Skin of body (tissue), 2 donors: Measurements from ENCODE around the gene TSGA10. TPM values are rescaled to one million over a fixed set of nuclear protein-coding genes. Genes with fewer than 3 reads are reported as not detected.
"Not testable (repeated sequence)": the region's sequence is repeated elsewhere in the genome, so short reads cannot be mapped to it uniquely, and the experiment has no call there.

Source experiments
- DNase-seq: peaks from one replicate; lab custom pipeline; 2025; lab: John Stamatoyannopoulos, UW
- total RNA-seq: library from RNA; depleted of rRNA; stranded (reverse); fragments of >200 nt; gene quantifications from one replicate; pipeline ENCODE4 v1.2.3, GENCODE V29; 2014

The TSGA10 gene
- total RNA-seq, 1 donor from 2014 or later, result 7.5 TPM

DNA sequence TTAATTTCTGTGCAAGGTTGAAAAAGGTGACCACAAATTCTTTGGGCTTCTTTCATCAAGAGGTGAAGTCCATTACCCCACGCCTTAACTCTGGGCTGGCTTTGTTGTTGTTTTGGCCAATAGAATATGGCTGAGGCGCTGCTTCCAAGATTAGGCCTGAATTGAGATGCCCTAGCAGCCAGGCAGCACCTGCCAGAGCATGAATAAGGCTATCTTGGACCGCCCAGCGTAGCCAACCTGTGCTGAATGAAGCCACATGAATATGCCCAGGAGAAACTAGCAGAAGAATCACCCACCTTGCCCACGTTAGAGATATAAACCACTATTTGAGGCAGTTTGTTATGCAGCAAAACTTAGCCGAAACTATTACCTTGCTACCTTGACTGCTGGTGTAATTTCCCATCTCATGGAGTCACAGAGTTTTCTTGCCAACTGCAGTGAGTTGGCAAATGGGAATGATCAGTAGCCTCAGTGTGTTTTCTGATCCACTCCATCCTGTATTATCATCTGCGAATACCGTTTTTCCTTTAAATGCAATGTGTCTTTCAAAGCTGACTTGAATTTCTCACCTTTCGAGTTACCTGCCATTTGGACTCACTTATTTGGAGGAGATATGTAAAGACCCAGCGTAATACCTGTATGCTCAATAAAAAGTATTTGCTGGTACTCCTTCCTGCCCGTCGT is 679 bp downstream of the TSGA10 start:
- DNase-seq, result no peak

DNA sequence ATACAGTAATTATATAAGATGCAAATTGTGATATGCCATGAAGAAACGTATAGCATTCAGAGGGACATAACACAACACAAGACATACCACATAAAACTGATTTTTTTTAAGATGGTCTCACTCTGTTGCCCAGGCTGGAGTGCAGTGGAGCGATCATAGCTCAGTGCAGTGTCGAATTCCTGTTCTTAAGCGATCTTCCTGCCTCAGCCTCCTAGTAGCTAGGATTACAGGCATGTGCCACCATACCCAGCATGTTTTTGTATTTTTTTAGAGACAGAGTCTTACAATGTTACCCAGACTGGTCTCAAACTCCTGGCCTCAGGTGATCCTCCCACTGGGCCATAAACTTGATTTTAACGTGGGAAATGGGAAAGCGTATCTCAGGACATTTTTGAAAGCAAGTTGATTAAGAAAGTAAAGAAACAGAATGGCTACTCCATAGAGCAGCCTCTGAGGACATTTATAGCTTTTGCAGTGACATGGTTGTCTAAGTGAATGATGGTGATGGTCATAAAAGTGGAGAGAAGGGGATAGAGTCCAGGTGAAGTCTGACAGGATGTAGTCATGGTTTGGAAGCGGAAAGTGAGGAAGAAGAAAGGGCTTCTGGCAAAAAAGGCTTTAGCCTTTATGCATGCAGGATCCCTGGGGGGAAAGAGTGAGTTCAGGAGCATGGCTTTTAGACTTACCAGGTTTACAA is 2.4 kb downstream of the TSGA10 start:
- DNase-seq, result no peak

DNA sequence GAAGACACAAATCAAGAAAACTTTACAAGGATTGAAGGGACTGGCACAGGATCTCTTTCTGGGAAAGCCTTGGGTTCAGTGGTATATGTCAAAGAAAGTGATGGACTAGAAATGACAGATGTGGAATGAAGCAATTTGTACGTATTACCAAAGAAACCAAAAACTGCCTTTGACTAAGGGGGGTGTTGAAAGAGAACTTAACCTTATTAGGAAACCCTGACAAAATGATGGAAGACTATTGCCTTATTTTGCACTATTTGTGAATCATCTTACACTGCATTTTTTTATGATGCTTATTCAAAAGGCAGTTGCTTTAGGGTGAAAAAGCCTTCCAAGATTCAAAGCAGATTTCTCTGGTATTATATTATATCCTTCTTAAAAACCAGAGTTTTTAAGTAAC is 4.0 kb downstream of the TSGA10 start:
- no peak for DNase-seq

DNA sequence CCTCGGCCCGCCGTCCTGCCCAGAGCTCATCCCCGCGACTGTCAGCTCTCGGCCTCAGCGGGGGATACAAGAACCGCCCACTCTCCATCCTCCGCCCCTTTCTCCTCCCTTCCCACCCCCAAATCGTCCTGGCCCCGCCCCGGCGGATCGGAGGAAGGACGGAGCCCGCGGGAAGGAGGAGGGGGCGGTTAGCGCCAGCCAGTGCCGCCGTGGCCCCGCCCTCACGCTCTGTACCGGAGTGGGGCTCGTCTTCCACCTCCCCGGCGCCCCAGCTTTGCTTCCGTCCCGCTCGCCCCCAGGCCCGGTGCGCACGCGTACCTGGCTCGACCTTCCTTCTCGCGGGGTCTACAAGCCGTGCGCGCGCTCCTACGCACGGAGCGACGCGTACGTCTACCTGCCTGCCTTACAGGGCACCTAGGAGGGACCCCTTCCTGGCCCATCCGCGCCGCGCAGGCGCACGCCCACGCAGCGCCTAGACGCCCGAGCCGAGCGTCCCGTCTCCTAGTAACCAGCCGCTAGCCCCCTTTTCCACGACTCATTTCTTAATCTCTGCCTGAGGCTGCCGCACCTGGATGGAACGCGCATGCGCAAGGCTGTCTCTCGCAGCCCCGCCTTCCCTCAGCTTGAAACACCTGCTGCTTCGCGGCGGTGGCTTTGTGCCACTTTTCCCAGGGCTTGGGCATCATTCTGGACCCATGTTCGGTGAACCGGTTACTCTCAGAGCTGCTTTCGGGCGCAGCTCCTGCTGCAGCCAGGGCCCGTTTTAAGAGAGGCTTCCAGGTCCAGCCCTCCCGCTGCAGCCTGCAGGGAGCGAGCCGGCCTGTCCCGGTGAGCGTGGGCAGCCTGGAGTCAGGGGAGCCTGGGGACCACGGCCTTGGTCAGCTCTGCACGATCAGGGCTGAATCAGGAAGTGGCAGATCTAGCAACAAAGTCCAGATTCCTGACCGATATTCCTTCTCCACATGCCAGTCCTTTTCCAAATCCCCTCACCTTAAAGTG is 13.3 kb downstream of the TSGA10 start, which contains the start of gene C2orf15:
Gene C2orf15, plus strand, starts transcription at position 598 of the 999 bp plus-strand sequence. CDS start 8,852 bp downstream, outside the sequence.
- peak; percentile 69 for DNase-seq

DNA sequence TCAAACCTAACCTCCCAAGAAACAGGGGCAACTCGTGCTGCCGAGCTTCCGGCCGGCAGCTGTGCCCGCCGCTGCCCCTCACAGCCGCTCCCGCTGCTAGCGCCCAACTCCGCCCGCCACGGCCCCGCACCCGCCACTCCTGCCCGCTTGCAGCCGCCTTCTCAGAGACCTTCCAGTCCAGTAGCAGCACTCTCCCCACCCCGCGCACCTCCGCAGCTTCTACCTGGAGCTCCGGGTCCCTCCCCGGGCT is 14.0 kb downstream of the TSGA10 start:
- no peak for DNase-seq

DNA sequence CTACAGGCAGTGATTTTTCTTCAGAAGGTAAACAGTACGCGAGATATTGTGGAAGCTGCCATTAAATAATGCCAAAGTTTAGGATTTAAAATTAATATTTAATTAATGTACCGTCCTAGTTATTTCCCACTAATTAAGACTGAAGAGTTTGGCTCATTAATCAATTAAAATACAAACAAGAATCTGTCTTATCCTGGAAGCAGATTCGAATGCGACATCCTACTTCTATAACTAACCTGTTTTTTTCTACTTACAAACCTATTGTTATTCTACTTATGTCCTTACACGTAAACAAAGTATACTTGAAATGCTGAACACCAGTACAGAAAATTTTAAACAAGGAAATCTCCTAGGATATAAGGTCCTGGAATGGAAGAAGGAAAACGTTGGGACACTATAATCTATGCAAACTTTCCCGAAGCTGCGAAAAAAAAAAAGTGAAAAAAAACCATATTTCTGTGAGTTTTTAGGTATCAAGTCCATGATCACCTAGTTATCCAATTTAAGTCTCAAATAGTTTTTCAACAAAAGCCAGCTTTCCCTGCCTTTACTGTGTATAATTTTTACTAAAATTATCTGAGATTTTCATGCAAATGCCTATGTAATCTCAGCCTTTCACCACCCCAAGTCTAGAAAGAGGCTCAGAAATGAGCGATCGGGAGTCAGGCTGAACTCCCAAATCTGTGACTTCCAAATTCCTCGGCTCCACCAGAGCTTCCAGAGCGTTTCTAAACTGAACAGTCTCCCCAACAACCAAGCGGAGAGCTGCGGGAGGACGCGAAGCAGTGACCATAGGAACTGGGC is 14.5 kb downstream of the TSGA10 start:
- DNase-seq, result no peak

DNA sequence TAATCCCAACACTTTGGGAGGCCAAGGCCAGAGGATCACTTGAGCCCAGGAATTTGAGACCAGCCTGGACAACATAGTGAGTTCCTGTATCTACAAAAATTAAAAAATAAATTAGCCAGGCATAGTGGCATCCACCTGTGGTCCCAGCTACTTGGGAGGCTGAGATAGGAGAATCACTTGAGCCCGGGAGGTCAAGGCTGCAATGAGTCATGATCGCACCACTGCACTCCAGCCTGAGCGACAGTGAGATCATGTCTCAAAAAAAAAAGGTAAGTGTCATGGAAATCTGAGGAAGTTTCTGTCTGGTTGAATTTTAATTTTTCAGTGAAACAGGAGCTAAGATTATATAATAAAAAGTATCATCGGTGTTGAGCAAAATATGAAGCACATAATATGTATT is 15.7 kb downstream of the TSGA10 start:
- DNase-seq, result no peak

DNA sequence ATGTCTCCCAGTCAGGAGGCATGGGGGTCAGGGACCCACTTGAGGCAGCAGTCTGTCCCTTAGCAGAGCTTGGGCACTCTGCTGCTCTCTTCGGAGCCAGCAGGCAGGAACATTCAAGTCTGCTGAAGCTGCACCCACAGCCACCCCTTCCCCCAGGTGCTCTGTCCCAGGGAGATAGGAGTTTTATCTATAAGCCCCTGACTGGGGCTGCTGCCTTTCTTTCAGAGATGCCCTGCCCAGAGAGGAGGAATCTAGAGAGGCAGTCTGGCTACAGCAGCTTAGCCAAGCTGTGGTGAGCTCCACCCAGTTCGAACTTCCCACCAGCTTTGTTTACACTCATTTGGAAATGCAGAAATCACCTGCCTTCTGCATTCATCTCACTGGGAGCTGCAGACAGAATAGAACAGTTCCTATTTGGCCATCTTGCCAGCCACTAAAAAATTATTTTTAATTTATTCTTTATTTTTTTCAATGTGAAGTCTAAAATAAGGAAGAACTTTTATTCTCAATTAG is 19.6 kb downstream of the TSGA10 start:
- not testable (repeated sequence) for DNase-seq

DNA sequence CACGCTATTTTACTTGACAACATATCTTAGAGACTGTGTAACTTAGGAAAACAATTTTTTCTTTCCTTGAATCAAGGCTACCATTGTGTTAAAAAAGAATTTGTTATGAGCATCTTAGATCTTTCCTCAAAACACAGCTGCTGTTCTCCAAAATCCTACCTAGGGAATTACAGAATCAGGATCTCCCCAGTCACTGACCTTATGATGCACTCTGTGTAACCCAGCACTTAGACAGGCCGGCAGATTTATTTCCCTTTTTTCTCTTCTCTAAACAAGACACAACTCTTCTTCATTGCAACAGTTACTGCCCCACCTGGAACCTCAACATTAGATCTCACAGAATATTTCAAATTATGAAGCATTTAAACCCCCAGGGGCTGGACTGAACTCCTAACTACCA is 26.8 kb downstream of the TSGA10 start:
- no peak for DNase-seq

DNA sequence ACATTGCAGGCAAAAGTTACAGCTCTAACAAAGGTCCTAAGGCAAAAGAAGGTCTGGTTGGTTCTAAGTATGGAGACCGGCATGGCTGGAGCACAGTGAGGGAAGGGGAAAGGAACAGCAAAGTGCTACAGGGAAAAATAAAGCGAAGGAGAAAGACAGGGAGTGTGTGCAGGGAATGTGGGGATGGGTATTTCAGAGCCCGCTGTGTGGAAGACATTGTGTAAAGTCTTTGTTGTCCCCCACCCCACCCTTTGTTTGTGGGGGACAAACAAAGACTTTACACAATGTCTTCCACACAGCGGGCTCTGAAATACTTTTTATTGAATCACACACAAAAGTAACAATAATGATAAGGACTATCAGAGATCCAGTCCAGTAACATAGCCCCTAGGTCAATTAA is 42.1 kb downstream of the TSGA10 start:
- DNase-seq, result no peak

DNA sequence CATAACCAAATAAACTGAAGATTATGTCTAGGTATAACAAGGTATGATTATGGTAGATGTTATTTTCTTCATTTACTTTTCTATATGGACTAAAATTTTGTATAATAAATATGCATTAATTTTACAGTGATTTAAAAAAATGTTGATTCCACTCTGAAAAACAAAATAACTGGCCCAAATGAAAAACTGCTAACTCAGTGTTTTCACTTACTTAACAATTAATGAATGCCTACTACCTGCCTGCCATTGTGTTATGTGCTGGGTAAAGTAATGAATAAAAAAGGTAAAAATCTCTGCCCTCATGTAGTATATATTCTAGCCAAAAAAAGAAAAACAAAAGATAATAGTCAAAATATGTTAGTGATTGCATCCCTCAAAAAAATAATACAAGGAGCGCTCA is 42.8 kb downstream of the TSGA10 start:
- DNase-seq, result no peak

DNA sequence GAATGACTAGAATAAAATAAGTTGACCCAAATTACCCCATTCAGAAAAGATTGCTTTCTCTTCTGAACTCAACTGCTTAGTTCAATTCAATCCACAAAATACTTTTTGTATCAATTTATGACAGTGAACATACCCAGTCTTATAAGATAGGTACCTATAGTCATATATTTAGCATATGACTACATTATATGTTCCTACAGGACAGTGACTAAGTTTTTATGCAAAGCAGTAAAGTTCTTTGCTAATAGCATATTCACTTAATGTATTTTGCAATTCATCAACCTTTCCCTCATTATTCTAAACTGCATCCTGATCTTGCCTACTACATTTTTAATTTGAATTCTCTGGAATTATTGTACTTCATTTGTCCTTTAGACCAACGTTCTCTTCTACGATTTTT is 43.5 kb downstream of the TSGA10 start:
- DNase-seq, result no peak

DNA sequence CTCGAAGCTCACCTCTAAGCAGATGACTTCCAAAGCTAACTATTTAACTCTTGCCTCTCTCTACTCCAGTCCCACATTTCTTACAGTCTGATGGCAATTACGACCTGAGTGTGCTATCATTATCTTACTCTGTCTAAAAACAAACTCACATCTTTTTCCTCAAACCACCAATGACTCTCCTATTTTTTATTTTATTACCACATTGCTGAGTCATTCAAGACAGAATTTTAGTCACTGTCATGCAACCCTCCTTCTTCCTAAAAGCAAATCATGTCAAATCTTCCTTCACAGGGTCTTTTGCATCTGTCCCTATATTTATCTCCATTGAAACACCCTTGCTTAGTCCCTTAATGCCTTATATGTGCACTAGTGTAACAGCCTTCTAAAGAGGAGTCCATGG is 47.8 kb downstream of the TSGA10 start:
- DNase-seq, result no peak

DNA sequence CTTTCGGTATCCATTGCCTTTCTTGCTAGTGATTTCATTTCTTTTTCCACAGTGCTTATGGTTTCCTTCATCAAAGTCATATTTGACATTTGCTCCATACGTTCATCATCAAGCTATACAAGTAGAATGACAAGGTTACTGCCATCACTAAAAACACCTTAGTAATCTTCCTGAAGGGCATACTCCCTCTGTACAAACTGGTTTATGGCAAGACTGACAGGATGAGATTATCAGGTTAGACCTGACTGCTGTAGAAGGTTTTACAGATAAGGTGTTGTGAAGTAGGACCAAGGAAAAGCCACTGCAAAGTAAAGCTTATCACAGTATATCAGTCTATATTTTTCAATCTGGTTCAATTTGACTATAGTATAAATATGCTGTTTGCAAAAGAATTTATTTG is 50.7 kb downstream of the TSGA10 start:
- DNase-seq, result no peak

DNA sequence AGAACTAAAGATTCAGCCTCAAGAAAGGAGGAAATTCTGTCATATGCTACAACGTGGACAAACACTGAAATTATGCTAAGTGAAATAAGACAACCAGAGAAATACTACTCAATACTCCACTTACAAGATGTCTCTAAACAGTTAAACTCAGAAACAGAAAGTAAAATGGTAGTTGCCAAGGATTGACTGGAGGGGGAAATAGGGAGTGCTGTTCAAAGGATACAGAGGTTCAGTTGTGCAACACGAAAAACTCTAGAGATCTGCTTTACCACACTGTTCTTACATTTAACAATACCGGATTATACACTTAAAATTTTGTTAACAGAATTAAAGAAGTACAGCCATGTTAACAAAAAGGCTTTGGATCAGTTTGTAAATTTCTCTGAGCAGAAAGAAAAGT is 53.0 kb downstream of the TSGA10 start:
- DNase-seq, result peak; percentile 48

DNA sequence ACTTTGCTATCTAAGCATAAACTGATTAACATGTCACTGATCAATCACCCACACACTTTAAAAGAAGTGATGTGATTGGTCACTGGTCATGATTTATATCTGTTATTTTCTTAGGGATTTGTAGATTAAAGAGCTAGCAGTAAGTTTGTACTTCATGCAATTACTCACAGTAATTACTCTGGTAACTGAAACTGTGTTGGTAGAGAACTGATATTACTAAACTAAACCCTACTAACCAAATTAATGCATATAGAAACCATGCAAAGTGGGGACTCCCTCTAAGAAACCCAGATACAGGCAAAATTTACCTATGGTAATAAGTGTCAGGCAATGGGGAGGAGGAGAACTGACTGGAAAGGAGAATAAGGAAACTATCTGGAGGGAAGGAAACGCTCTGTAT is 58.0 kb downstream of the TSGA10 start:
- no peak for DNase-seq

DNA sequence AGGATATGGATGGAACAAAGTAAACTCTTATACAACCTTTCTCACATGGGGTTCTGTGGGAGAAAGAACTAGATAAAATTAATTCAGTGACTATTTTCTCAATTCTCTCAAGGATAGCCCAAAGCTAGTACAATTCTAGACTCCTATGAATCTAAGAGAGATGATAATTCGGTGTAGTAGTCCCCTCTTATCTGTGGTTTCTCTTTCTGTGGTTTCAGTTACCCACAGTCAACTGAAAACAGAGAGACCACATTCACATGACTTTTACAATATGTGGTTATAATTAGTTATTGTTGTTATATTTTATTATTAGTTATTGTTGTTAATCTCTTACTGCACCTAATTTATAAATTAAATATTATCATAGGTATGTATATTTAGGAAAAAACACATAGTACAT is 66.7 kb downstream of the TSGA10 start:
- no peak for DNase-seq

DNA sequence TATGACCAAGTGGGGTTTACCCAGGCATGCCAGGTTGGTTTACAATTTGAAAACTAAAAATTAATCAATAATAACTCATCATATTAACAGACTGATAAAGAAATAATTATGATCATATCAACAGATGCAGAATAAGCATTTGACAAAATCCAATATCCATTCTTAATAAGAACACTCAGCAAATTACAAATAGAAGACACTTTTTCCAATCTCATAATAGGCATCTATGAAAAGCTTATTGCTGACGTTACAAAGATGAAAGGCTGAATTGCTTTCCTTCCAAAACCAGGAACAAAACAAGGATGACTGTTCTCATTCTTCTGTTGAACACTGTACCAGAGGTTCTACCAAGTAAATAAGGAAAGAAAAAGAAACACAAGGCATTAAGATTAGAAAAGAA is 68.4 kb downstream of the TSGA10 start:
- DNase-seq, result no peak

DNA sequence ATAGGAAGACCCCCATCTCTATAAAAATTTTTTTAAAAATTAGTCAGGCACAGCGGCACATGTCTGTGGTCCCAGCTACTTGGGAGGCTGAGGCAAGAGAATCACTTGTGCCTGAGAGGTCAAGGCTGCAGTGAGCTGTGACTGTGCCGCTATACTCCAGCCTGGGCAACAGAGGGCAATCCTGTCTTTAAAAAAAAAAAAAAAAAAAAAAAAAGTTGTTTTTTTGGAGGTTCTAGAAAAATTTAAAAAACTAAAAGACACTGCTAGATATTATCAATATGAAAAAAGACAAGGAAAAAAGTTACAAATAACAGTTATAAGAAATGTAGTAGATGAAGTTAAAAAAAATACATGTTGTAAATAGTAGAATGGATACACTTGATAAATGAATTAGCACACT is 69.3 kb downstream of the TSGA10 start:
- DNase-seq, result no peak

DNA sequence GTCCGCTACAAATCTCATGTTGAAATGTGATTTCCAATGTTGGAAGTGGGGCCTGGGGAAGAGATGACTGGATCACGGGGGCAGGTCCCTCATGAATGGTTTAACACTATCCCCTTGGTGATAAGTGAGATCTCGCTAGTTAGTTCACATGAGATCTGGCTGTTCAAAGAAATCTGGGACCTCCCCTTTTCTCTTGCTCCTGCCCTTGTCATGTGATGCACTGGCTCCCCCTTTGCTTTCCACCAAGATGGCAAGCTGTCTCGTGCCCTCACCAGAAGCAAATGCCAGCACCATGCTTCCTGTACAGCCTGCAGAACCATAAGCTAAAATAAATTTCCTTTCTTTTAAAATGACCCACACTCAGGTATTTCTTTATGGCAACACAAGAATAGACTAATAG is 70.5 kb downstream of the TSGA10 start:
- DNase-seq, result no peak

DNA sequence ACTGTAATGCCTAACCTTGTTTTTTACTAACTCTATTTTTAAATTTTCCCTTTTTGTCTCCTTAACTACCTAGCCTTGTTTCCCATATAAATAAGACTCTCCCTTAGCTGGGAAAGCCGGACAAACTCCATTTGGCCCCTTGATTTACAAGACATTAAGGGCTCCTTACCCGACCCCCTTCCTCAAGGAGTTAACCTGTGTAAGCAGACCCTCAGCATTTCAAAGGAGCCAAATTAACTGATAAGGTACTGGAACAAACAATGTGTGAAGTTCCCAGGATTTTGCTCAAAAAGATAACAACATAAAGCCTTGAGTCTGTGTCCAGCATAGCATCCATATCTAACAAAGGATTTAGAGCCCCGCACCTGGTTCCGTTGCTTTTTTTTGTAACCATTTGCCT is 72.9 kb downstream of the TSGA10 start:
- no peak for DNase-seq
